Astrocyte (in vitro differentiated cells and primary cell): ENCODE measurements around the gene MYB. TPM values are rescaled to one million over a fixed set of nuclear protein-coding genes. Genes with fewer than 3 reads are reported as not detected.

ENCODE experiments used
- DNase-seq: peaks from one replicate; pipeline ENCODE4 v3.0.0-alpha.2; 2010; ENCODE audit warnings: low read depth
- FAIRE-seq: peaks from 2 replicates; lab custom pipeline; 2011; peaks lifted over from hg19 to GRCh38; lab: Jason Lieb, UNC
- H2AFZ ChIP-seq: 2 replicates; pipeline ENCODE4 v1.6.0; 2012; ENCODE audit warnings: low read depth, low read length, inconsistent platforms
- H3K27ac ChIP-seq: 2 replicates; pipeline ENCODE4 v1.5.1; 2011; ENCODE audit warnings: low read depth, low read length, inconsistent platforms
- H3K27me3 ChIP-seq: 2 replicates; pipeline ENCODE4 v1.6.0; 2011; ENCODE audit warnings: low read length, inconsistent platforms; ENCODE audit not compliant: insufficient read depth
- H3K36me3 ChIP-seq: 2 replicates; pipeline ENCODE4 v1.5.1; 2011; ENCODE audit warnings: low read length, inconsistent platforms; ENCODE audit not compliant: insufficient read depth
- H3K4me1 ChIP-seq: 2 replicates; pipeline ENCODE4 v1.5.1; 2011; ENCODE audit warnings: low read length, inconsistent platforms; ENCODE audit not compliant: insufficient read depth
- H3K4me2 ChIP-seq: 2 replicates; pipeline ENCODE4 v1.6.0; 2012; ENCODE audit warnings: low read length, inconsistent platforms
- H3K4me3 ChIP-seq: 2 replicates; pipeline ENCODE4 v1.5.1; 2011; ENCODE audit warnings: low read depth, mild to moderate bottlenecking, low read length, inconsistent platforms; ENCODE audit not compliant: insufficient read depth
- H3K79me2 ChIP-seq: 2 replicates; pipeline ENCODE4 v1.6.0; 2012; ENCODE audit warnings: mild to moderate bottlenecking, low read length, inconsistent platforms; ENCODE audit not compliant: insufficient read depth
- H3K9ac ChIP-seq: 2 replicates; pipeline ENCODE4 v1.6.0; 2012; ENCODE audit warnings: mild to moderate bottlenecking, low read length, inconsistent platforms
- H3K9me3 ChIP-seq: 2 replicates; pipeline ENCODE4 v1.5.1; 2012; ENCODE audit warnings: low read depth, mild to moderate bottlenecking, low read length, inconsistent platforms; ENCODE audit not compliant: insufficient read depth
- H4K20me1 ChIP-seq: 2 replicates; pipeline ENCODE4 v1.6.0; 2012; ENCODE audit warnings: low read length, inconsistent platforms; ENCODE audit not compliant: insufficient read depth
- H3K27ac Mint-ChIP-seq: one replicate; pipeline ENCODE4 v1.8.0; 2021; ENCODE audit warnings: mild to moderate bottlenecking, mixed read lengths; ENCODE audit not compliant: unreplicated experiment
- H3K27me3 Mint-ChIP-seq: one replicate; pipeline ENCODE4 v1.8.0; 2021; ENCODE audit warnings: low read depth, mixed read lengths; ENCODE audit not compliant: unreplicated experiment
- H3K36me3 Mint-ChIP-seq: one replicate; pipeline ENCODE4 v1.8.0; 2021; ENCODE audit warnings: low read depth, mixed read lengths; ENCODE audit not compliant: unreplicated experiment
- H3K4me1 Mint-ChIP-seq: one replicate; pipeline ENCODE4 v1.8.0; 2021; ENCODE audit warnings: low read depth, mixed read lengths; ENCODE audit not compliant: unreplicated experiment
- H3K4me3 Mint-ChIP-seq: one replicate; pipeline ENCODE4 v1.8.0; 2021; ENCODE audit warnings: mild to moderate bottlenecking, moderate library complexity, mixed read lengths; ENCODE audit not compliant: unreplicated experiment
- H3K9me3 Mint-ChIP-seq: one replicate; pipeline ENCODE4 v1.8.0; 2021; ENCODE audit warnings: mild to moderate bottlenecking, mixed read lengths; ENCODE audit not compliant: unreplicated experiment
- EZH2 ChIP-seq: IDR thresholded peaks from 2 replicates; pipeline ENCODE4 v1.6.1; 2012; ENCODE audit warnings: mild to moderate bottlenecking, low read length, inconsistent platforms; ENCODE audit not compliant: insufficient read depth
- total RNA-seq: library from RNA; stranded (reverse); gene quantifications from 2 replicates; pipeline ENCODE4 v1.2.1, GENCODE V29; 2021
- TF ChIP-seq, protein P1 (sequence below): IDR thresholded peaks from 2 replicates; pipeline ENCODE4 v1.5.1; 2011; ENCODE audit warnings: low read depth, mild to moderate bottlenecking, inconsistent platforms, low read length, moderate library complexity; ENCODE audit not compliant: insufficient read depth

MYB gene
- total RNA-seq, 1 donor from 2014 or later = not detected

DNA sequence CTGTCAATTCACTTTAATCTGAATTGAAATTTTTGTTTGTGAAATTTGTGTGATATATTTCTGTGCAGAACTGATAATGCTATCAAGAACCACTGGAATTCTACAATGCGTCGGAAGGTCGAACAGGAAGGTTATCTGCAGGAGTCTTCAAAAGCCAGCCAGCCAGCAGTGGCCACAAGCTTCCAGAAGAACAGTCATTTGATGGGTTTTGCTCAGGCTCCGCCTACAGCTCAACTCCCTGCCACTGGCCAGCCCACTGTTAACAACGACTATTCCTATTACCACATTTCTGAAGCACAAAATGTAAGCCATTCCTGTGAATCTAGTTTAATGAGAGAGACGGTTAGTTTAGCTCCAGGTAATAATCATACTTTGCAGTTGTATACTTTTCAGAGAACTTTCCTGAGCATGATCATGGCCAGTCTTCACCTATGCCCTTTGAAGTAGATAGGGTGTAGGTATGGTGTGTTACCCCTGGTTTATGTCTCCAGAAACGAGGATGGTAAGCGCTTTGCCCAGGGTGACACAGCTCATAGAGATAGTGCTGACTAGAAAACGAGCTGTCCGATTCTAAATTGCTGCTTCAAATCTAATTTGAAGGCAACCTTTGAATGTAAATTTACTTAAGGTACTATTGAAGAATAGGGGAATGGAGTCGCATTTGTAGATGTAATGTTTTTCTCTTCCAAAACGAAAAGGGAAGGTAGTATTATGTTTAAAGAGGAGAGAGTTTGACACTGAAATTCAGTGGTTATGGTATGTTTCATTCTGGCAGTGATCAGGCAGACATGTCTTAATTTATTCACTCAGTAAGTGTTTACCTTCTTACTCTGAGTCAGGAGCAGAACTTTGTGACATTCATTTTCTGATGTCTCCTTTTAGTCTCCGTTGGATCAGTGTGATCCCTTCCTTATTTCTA, 11.4 kb downstream of the MYB start:
- Mint-ChIP-seq H3K27me3 (peaks cover 6% of the 10 kb centered on the region), H3K4me1 (no peaks in the 10 kb centered on the region), H3K4me3 (no peak overlapping the region), H3K27ac (no peak overlapping the region), H3K36me3 (no peaks in the 10 kb centered on the region), H3K9me3 (no peaks in the 10 kb centered on the region)
- TF ChIP-seq EZH2 = no peak
- TF ChIP-seq, protein P1, sequence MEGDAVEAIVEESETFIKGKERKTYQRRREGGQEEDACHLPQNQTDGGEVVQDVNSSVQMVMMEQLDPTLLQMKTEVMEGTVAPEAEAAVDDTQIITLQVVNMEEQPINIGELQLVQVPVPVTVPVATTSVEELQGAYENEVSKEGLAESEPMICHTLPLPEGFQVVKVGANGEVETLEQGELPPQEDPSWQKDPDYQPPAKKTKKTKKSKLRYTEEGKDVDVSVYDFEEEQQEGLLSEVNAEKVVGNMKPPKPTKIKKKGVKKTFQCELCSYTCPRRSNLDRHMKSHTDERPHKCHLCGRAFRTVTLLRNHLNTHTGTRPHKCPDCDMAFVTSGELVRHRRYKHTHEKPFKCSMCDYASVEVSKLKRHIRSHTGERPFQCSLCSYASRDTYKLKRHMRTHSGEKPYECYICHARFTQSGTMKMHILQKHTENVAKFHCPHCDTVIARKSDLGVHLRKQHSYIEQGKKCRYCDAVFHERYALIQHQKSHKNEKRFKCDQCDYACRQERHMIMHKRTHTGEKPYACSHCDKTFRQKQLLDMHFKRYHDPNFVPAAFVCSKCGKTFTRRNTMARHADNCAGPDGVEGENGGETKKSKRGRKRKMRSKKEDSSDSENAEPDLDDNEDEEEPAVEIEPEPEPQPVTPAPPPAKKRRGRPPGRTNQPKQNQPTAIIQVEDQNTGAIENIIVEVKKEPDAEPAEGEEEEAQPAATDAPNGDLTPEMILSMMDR = no peak
- Histone ChIP-seq H3K9ac (no peak overlapping the region), H3K4me1 (no peaks in the 10 kb centered on the region), H3K9me3 (no peaks in the 10 kb centered on the region), H3K4me3 (no peak overlapping the region), H3K36me3 (no peaks in the 10 kb centered on the region), H3K27ac (no peak overlapping the region), H3K27me3 (no peaks in the 10 kb centered on the region), H3K79me2 (no peaks in the 10 kb centered on the region), H4K20me1 (no peaks in the 10 kb centered on the region), H2AFZ (no peak overlapping the region), H3K4me2 (no peak overlapping the region)
- DNase-seq (no peak), FAIRE-seq (no peak)

DNA sequence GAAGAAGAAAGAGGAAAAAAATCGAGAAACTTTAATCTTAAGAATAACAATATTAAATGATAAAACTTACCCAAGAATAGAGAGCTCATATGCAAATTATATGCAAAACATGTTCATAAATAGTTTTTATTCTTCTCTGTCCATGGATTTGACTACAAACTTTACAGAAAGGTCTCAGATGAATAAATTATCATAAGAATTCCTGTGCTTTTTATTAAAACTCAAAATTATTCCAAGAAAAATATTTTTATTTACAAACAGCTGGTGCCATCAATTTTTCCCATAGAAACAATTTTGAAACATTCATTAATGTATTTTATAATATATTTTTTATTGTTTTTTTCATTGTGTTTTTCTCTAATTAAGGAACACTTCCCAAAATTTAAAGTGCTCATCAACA, 12.1 kb downstream of the MYB start:
- H3K4me1 ChIP-seq = no peaks in the 10 kb centered on the region
- no peak overlapping the region for H2AFZ ChIP-seq
- H3K4me3 ChIP-seq = no peak overlapping the region
- H3K4me2 ChIP-seq = no peak overlapping the region
- no peak for DNase-seq
- H3K9me3 Mint-ChIP-seq = no peaks in the 10 kb centered on the region
- no peaks in the 10 kb centered on the region for H4K20me1 ChIP-seq
- H3K79me2 ChIP-seq = no peaks in the 10 kb centered on the region
- H3K36me3 ChIP-seq = no peaks in the 10 kb centered on the region
- H3K27me3 Mint-ChIP-seq = peaks cover 6% of the 10 kb centered on the region
- H3K27ac ChIP-seq = no peak overlapping the region
- H3K27ac Mint-ChIP-seq = no peak overlapping the region
- H3K36me3 Mint-ChIP-seq = no peaks in the 10 kb centered on the region
- TF ChIP-seq EZH2 = no peak
- TF ChIP-seq, protein P1 = no peak
- no peak overlapping the region for H3K4me3 Mint-ChIP-seq
- H3K27me3 ChIP-seq = no peaks in the 10 kb centered on the region
- H3K9me3 ChIP-seq = no peaks in the 10 kb centered on the region
- H3K4me1 Mint-ChIP-seq = no peaks in the 10 kb centered on the region
- H3K9ac ChIP-seq = no peak overlapping the region
- FAIRE-seq = no peak

DNA sequence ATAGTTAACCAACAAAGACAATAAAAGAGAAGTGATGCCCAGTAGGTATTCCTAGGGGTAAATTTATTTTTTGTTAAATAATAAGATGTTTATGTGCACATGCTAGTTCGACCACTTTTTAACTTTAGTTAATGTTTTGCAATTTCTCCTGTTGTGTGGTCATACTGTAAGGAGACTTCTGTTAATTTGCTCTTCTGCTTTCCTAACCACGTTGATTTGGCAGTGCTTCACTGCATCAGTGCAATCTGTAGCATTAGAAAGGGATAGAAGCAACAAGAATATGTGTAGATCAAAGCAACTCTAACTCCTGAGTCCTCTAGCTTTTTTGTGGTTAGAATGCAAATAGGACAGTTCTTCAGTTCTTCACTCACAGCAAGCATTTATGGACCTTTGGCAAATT, 13.9 kb downstream of the MYB start:
- H3K36me3 ChIP-seq = no peaks in the 10 kb centered on the region
- no peaks in the 10 kb centered on the region for H3K4me1 ChIP-seq
- FAIRE-seq = no peak
- TF ChIP-seq, protein P1 = no peak
- TF ChIP-seq EZH2 = no peak
- Mint-ChIP-seq H3K4me1 (no peaks in the 10 kb centered on the region), H3K27ac (no peak overlapping the region), H3K27me3 (no peaks in the 10 kb centered on the region), H3K36me3 (no peaks in the 10 kb centered on the region), H3K9me3 (no peaks in the 10 kb centered on the region), H3K4me3 (no peak overlapping the region)
- no peaks in the 10 kb centered on the region for H3K9me3 ChIP-seq
- no peak overlapping the region for H3K9ac ChIP-seq
- H3K4me3 ChIP-seq = no peak overlapping the region
- H3K4me2 ChIP-seq = no peak overlapping the region
- no peak overlapping the region for H3K27ac ChIP-seq
- DNase-seq = no peak
- no peaks in the 10 kb centered on the region for H4K20me1 ChIP-seq
- H3K27me3 ChIP-seq = no peaks in the 10 kb centered on the region
- H3K79me2 ChIP-seq = no peaks in the 10 kb centered on the region
- no peak overlapping the region for H2AFZ ChIP-seq
